OCI-LY7 (cell line): ENCODE data around the gene UFSP2.

Experiments used
- CTCF ChIP-seq: fragments of 200-600 bp; sonication (generic); conservative IDR thresholded peaks from 2 replicates; pipeline ENCODE4 v1.5.1; 2014; ENCODE audit warnings: mild to moderate bottlenecking, antibody characterized with exemption, low read length, moderate library complexity, mixed read lengths
- EZH2phosphoT487 ChIP-seq: fragments of 200-600 bp; sonication (generic); IDR thresholded peaks from 2 replicates; pipeline ENCODE4 v1.6.1; 2018; ENCODE audit warnings: low read depth, borderline replicate concordance, mild to moderate bottlenecking, mixed run types, antibody characterized with exemption, low read length, moderate library complexity, mixed read lengths

- TF ChIP-seq CTCF = no peak
- TF ChIP-seq EZH2phosphoT487 = no peak
Observed at GRCh38 chr4:185384061-185384460, 41.7 kb downstream of the UFSP2 start.
